ENCODE measurements around the gene SHPK. TPM values are rescaled to one million over a fixed set of nuclear protein-coding genes. Genes with fewer than 3 reads are reported as not detected.

Gene SHPK
- total RNA-seq, 1 experiment from 2014 or later, result 19.6 TPM

DNA sequence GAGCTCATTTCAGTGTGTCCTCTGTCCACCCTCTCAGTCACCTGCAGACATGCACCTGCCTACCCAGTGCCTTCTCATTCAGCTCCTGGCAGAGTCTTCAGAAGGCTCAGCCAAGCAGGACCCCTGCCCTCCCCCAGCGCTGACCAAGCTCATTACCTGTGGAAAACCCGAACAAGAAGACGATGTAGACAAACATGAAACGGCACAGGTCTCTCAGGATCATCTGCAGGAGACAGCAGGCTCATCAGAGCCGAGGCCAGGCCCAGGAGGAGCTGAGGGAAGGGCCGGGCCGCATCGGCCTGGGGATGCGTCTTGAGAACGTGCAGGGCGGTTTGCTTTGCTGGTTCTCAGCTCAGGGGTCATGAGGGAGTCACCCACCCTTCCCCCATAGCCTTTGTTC lies 59.1 kb downstream of the SHPK start:
- no peak overlapping the region for H3K27ac ChIP-seq (ENCODE audit: low read depth, low read length)
- BruUV-seq (replicated peaks), result no TSS peak
- no peaks in the 10 kb centered on the region for H3K9me2 ChIP-seq (ENCODE audit: insufficient read depth)
- H3K9me3 ChIP-seq (ENCODE audit: control insufficient read depth in 1 of 2, insufficient read depth in 1 of 2, low read depth in 1 of 2, low read length in 2 of 2), result no peaks in the 10 kb centered on the region
- intact Hi-C loops (cut with micrococcal nuclease), result no loop called here
- ChIA-PET CTCF (no interaction called here), POLR2A (no interaction called here), RAD21 (ENCODE audit: low non-redundant PET in 1 of 2, low total read pairs in 2 of 2, uncharacterized antibody in 2 of 2, unreplicated experiment in 2 of 2) (no interaction called here)
- H3K27me3 ChIP-seq (ENCODE audit: insufficient read depth, low read length), result no peaks in the 10 kb centered on the region
- H3K4me2 ChIP-seq (ENCODE audit: low read length), result no peak overlapping the region
- no peak overlapping the region for H2AFZ ChIP-seq (ENCODE audit: low read depth, low read length, poor library complexity, severe bottlenecking)
- H3K4me1 ChIP-seq (ENCODE audit: control insufficient read depth in 1 of 2, insufficient read depth in 2 of 2, low read length in 2 of 2), result no peaks in the 10 kb centered on the region
- TF ChIP-seq SIN3A (IDR thresholded peaks at IDR 0.05; ENCODE audit: low read depth), result no peak
- TF ChIP-seq, protein P1, sequence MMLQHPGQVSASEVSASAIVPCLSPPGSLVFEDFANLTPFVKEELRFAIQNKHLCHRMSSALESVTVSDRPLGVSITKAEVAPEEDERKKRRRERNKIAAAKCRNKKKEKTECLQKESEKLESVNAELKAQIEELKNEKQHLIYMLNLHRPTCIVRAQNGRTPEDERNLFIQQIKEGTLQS (IDR thresholded peaks at IDR 0.05), result no peak
- TF ChIP-seq ELF1 (IDR thresholded peaks at IDR 0.05; ENCODE audit: borderline replicate concordance, low read depth), result no peak
- TF ChIP-seq POLR2AphosphoS5 (IDR thresholded peaks at IDR 0.05; ENCODE audit: low read depth, low read length), result no peak
- TF ChIP-seq CBX3 (IDR thresholded peaks at IDR 0.05; ENCODE audit: low read depth), result no peak
- TF ChIP-seq, protein P2, sequence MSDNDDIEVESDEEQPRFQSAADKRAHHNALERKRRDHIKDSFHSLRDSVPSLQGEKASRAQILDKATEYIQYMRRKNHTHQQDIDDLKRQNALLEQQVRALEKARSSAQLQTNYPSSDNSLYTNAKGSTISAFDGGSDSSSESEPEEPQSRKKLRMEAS (IDR thresholded peaks at IDR 0.05), result no peak
- TF ChIP-seq, protein P3, sequence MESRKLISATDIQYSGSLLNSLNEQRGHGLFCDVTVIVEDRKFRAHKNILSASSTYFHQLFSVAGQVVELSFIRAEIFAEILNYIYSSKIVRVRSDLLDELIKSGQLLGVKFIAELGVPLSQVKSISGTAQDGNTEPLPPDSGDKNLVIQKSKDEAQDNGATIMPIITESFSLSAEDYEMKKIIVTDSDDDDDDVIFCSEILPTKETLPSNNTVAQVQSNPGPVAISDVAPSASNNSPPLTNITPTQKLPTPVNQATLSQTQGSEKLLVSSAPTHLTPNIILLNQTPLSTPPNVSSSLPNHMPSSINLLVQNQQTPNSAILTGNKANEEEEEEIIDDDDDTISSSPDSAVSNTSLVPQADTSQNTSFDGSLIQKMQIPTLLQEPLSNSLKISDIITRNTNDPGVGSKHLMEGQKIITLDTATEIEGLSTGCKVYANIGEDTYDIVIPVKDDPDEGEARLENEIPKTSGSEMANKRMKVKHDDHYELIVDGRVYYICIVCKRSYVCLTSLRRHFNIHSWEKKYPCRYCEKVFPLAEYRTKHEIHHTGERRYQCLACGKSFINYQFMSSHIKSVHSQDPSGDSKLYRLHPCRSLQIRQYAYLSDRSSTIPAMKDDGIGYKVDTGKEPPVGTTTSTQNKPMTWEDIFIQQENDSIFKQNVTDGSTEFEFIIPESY (IDR thresholded peaks at IDR 0.05; ENCODE audit: extremely low read depth, insufficient replicate concordance, low read length), result no peak
- TF ChIP-seq, protein P4, sequence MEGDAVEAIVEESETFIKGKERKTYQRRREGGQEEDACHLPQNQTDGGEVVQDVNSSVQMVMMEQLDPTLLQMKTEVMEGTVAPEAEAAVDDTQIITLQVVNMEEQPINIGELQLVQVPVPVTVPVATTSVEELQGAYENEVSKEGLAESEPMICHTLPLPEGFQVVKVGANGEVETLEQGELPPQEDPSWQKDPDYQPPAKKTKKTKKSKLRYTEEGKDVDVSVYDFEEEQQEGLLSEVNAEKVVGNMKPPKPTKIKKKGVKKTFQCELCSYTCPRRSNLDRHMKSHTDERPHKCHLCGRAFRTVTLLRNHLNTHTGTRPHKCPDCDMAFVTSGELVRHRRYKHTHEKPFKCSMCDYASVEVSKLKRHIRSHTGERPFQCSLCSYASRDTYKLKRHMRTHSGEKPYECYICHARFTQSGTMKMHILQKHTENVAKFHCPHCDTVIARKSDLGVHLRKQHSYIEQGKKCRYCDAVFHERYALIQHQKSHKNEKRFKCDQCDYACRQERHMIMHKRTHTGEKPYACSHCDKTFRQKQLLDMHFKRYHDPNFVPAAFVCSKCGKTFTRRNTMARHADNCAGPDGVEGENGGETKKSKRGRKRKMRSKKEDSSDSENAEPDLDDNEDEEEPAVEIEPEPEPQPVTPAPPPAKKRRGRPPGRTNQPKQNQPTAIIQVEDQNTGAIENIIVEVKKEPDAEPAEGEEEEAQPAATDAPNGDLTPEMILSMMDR (IDR thresholded peaks at IDR 0.05 in 2 of 3, conservative IDR thresholded peaks at IDR 0.05 in 1 of 3; ENCODE audit: borderline replicate concordance in 1 of 3, insufficient read depth in 1 of 3, low read depth in 2 of 3, low read length in 2 of 3), result no peak
- no peak for TF ChIP-seq FOSL1 (IDR thresholded peaks at IDR 0.05; ENCODE audit: low read depth)
- no peak for TF ChIP-seq SP1 (IDR thresholded peaks at IDR 0.05; ENCODE audit: low read depth)
- no peak for TF ChIP-seq JUND (IDR thresholded peaks at IDR 0.05)
- no peak for TF ChIP-seq ZNF274 (IDR thresholded peaks at IDR 0.05; ENCODE audit: low read depth, low read length)
- no peak for TF ChIP-seq YY1 (IDR thresholded peaks at IDR 0.05; ENCODE audit: extremely low read depth, insufficient replicate concordance, low read depth, low read length)
- TF ChIP-seq, protein P5, sequence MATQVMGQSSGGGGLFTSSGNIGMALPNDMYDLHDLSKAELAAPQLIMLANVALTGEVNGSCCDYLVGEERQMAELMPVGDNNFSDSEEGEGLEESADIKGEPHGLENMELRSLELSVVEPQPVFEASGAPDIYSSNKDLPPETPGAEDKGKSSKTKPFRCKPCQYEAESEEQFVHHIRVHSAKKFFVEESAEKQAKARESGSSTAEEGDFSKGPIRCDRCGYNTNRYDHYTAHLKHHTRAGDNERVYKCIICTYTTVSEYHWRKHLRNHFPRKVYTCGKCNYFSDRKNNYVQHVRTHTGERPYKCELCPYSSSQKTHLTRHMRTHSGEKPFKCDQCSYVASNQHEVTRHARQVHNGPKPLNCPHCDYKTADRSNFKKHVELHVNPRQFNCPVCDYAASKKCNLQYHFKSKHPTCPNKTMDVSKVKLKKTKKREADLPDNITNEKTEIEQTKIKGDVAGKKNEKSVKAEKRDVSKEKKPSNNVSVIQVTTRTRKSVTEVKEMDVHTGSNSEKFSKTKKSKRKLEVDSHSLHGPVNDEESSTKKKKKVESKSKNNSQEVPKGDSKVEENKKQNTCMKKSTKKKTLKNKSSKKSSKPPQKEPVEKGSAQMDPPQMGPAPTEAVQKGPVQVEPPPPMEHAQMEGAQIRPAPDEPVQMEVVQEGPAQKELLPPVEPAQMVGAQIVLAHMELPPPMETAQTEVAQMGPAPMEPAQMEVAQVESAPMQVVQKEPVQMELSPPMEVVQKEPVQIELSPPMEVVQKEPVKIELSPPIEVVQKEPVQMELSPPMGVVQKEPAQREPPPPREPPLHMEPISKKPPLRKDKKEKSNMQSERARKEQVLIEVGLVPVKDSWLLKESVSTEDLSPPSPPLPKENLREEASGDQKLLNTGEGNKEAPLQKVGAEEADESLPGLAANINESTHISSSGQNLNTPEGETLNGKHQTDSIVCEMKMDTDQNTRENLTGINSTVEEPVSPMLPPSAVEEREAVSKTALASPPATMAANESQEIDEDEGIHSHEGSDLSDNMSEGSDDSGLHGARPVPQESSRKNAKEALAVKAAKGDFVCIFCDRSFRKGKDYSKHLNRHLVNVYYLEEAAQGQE (IDR thresholded peaks at IDR 0.05; ENCODE audit: low read depth), result no peak
- no peak for TF ChIP-seq CEBPB (IDR thresholded peaks at IDR 0.05; ENCODE audit: low read depth)
- no peak for TF ChIP-seq EZH2phosphoT487 (IDR thresholded peaks at IDR 0.05; ENCODE audit: borderline replicate concordance)
- TF ChIP-seq ZFX (IDR thresholded peaks at IDR 0.05), result no peak
- no peak for TF ChIP-seq RAD21 (IDR thresholded peaks at IDR 0.05; ENCODE audit: low read depth)
- no peak for TF ChIP-seq SRF (IDR thresholded peaks at IDR 0.05; ENCODE audit: low read depth)
- no peak for TF ChIP-seq POLR2A (IDR thresholded peaks at IDR 0.05; ENCODE audit: borderline replicate concordance, extremely low read depth, insufficient read depth, insufficient read length)
- no peaks in the 10 kb centered on the region for H4K20me1 ChIP-seq (ENCODE audit: insufficient read depth)
- ATAC-seq (no peak), DNase-seq (ENCODE audit: low read depth, low spot score) (no peak)
- H3K79me2 ChIP-seq (ENCODE audit: insufficient read depth, low read length), result no peaks in the 10 kb centered on the region
- no peak overlapping the region for H3K9ac ChIP-seq (ENCODE audit: low read length)
- H3K36me3 ChIP-seq (ENCODE audit: control insufficient read depth in 1 of 2, insufficient read depth in 2 of 2, low read length in 2 of 2), result peaks cover 4 to 6% of the 10 kb centered on the region in 2 experiments; a peak in 2 of 4 replicates
- H3K4me3 ChIP-seq (replicated peaks in 1 of 2; ENCODE audit: low read depth in 1 of 2, low read length in 2 of 2), result no peak overlapping the region

All from HCT116 (cell line).